Lung microvascular endothelial cell (primary cell): ENCODE results near the gene ATG3. TPM values are rescaled to one million over a fixed set of nuclear protein-coding genes. Genes with fewer than 3 reads are reported as not detected.
A peak's percentile ranks its signal among the peaks of the same experiment; 100 is the strongest.
"Not testable (repeated sequence)": the region's sequence is repeated elsewhere in the genome, so short reads cannot be mapped to it uniquely, and the experiment has no call there.

Experiments used
- DNase-seq, 2 donors: peaks; one replicate each; pipeline versions ENCODE4 v3.0.0 to v3.0.0-alpha.2; 2010; ENCODE audit warnings: low read depth in 2 of 2
- total RNA-seq: library from RNA; depleted of rRNA; stranded (reverse); fragments of >200 nt; gene quantifications from 2 replicates; pipeline ENCODE4 v1.2.1, GENCODE V29; 2014

ATG3 gene
- total RNA-seq, 1 donor from 2014 or later: 66.1 TPM

DNA sequence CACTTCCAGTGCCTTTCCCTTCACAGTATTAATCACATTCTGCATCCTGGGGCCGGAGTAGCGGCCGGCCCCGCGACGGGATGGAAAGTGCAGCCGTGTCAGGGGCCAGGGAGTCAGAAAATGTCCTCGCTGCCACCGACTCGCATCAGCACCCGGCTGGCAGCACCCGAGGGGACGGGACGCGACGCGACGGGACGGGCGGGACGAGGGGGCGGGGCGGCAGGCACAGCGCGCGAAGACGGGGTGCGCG is 353 bp downstream of the ATG3 start:
- DNase-seq: no peak

DNA sequence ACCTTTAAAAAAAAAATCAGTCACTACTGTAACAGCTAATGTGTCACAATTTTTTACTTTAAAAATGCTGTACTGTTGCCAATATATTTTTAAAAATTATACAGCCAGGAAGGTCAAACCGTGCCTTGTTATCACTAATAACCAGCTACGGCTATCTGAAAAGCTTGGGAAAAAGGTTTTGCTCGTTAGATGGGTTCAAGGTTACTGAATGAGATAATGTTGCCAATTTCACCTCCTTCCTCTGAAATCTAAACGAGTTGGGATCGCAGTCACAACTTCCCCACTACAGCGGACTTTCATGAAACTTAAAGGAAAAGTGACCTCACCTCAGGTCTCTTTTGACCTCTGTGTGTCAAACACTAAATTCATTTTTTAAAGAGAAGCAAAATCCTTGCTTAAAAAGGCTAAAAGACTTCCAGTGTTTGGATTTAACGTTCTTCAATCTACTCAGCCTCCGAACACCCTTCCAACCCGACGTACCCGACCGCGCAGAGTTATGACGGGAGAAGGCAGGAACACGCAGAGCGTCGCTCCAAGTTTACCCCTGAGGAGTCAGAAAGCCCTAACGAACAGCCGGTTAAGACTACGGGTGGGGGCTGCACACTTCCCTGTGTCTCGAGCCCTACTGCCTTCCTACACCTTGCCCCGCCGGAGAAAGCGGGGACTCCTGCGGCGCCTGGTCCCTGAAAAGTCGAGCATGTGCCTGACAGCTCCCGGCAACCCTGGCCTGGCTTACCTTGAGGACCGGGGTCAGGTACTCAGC is 860 bp downstream of the ATG3 start:
- peak; percentile 89 to 91 for DNase-seq

DNA sequence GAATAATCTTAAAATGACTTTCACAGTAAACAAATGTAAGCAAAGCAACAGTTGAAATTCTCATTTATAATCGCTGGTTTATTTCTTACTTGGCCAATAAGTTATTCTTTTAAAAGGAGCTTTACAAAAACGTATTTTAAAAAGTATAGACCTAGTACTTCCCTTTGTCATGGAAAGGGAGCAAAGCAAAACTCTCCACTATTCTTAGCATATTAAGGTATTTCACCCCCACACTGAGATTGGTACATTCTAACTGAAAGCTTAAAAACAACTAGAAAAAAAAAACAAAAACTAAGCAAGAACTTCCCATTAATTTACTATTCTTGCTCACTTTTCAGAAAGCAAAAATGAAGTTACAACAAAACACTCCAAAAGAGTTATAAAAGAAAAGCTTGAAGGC is 1.5 kb downstream of the ATG3 start:
- peak; percentile 5 to 23 for DNase-seq

DNA sequence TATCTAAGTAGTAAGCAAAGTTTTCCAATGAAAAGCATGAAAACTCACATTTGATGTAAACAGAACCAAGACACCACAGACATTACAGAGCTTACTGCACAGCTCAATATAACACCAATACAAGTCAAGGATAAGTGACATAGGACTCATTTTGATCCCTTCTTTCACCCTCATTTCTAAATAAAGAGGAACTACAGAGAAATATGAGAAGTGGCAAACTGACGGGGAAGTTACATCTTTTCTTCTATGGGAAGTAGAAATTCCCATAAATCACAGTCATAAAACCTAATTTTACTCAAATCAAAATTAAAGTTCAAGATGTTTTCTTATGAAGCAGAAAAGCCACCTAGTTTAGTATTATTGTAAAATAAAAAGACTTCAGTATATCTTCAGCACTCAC is 3.8 kb downstream of the ATG3 start:
- no peak for DNase-seq

DNA sequence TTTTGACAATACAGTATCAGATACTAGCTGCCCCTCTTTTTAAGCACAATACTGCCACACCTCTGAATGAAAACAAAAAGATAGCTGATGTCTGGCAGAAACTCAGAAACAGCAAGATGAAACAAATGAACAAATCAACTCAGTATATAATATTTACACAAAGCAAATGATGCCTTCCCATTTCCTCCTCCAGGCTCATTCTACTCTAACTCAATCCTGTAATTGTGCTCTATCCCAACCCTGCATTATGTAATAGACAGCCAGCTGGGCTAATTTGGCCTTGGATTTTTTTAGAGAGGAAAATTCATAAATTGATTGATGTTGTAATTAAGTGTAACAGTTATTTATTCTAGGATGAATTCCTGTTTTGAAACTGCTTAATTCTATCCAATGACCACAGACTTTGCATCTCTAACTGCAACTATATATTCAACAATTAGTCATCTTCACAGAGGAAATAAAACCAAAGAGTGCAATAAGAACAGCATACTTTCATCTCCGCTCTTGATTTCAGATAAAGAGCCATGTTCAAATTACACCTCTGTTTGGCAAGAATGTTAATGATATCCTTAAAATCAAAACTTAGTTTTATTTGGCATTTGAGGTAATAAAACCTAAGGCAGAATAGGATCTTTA is 6.1 kb downstream of the ATG3 start:
- DNase-seq: peak; percentile 14 to 38

DNA sequence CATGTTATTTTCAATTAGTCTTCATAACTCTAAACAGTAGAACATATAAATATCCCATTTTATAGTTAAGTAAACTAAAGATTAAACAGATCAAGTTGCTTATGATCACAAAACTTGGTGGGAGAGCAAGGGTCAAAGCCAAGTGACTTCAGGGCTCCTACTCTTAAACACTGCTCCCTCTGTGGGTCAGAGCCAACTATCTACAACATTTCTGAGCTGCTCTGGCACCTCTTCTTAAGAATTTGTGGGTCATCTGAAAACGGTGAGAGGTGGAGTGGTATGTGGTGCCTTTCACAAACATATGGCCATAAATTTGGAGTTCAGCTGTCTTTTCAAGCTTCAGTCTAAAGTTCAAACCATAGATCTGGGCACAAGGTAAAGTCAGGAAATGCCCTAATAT is 10.9 kb downstream of the ATG3 start:
- no peak for DNase-seq

DNA sequence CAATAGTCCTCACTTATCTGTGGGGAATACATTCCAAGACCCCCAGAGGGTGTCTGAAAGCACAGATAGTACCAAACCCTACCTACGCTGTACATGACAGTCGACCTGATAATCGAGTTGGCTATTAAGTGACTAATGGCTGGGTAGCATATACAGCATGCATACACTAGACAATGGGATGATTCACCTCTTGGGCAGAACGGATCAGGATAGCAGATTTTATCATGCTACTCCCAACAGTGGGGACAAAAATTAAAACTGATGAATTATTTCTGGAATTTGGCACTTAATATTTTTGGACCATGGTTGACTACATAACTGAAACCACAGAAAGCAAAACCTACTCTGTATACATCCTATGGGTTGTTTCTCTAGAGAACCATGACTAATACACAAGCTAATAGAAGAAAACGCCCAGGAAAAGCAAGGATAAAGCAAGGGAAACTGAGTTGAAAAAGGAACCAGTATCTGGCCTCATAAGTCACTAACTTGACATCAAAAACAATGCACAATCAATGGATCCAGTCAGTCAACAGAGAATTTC is 15.5 kb downstream of the ATG3 start:
- peak; percentile 61 to 69 for DNase-seq

DNA sequence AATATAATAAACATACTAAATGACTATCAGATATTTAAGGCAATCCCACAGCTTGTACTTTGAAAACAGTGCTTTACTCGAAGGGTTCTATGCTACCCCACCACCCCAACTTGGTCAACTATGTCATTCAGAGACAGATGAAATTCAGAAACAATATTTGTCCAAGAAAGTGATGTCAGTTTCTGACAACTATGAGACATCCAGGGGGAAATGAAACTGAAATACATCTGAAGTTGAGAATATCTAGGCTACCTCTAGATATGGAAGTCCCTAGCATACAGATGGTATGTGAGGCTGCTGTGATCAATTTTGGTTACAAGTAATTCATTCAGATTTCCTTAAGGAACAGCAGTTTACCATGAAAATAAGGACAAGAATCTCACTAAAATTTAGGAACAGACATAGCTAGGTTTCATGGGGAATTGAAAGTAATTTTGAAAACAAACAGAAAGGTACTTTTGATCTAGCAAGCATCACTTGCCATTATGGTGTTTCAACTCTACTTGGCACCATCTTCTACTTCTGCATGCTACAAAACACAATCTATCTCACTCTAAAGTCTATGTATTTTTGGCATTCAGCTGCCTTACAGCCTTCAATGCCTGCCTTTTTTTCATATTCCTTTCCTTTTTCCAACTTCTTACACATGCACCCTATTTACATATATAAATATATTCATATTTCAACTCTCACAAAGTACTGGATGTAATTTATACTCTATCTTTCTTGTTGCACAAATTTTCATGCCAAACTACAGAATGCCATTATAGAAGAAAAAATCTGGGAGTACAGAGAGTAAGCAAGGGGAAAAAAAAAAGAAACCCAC is 21.7 kb downstream of the ATG3 start:
- DNase-seq: no peak

DNA sequence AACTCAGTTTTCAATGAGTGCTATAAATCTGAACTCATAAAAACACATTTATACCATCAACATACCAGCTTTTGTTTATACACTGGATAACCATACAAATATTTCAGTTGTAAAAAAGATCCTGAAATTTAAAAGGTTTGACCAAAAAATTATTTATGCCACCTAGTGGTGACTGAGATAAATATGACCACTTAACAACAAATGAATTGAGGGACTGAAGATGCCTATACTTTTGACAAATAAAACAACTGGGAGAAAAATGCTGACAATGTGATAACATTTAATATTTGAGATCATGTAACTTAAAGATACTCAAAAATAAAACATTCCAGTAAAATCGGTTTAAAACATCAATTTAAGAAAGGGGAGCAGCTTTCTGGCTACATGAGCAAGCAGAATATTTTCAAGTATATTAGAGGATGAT is 30.4 kb downstream of the ATG3 start:
- DNase-seq: peak; percentile 48 to 58

DNA sequence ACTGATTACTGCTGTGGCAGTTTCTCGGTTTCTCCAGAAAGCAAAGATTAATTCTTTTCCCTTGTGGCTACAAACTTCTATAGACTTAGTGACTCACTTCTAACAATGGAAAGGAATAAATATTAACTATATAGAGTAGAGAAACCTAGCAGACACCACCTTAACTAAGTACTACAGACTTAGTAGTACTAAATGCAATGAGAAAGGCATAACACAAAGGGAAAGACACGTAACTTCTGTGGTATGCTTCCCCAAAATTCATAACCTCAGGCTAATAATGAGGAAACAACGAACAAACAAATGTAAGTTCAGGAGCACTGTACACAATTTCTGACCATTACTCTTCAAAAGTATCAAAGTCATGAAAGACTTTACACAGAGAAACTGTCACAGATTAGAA is 31.2 kb downstream of the ATG3 start:
- DNase-seq: no peak

DNA sequence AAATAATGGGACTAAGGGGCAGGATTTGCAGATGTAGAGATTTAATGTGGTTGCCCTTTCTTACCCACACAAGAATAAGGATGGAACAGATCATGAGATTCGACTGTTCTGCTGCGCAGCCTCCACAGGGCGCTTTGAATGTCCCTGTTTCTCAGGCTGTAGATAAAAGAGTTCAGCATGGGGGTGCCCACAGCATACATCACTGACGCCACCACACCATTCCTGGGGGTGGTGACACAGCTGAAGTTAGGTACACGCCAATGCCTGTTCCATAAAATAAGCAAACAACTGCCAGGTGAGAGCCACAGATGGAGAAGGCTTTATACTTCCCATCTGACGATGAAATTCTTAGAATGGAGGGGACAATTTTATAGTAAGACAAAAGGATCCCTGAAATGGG is 37.6 kb downstream of the ATG3 start:
- DNase-seq: not testable (repeated sequence)

DNA sequence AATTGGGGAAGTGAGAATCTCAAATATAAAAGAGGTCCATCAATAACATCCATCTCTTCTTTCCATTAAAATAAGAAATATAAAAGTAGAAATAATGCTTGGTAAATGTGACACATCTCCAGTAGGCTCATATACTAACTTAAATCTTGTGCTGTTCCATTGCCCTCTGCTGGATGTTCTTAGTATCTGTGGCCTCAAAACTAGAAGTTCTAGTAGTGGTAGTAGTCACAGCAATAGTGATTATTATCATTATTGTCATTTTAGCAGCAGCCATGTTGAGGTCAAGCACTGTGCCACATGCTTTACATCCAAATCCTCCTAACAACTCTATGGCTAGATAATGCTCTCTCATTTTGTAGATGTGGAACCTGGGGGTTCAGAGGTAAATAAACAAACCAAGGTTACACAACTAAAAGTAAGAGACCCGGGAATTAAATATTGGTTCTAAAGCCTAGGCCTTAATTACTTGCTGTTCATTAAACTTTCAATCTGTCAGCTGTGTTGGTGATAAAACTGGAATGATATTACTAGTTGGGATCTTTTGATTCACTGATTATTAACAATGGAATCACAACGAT is 42.2 kb downstream of the ATG3 start:
- peak; percentile 76 to 81 for DNase-seq

DNA sequence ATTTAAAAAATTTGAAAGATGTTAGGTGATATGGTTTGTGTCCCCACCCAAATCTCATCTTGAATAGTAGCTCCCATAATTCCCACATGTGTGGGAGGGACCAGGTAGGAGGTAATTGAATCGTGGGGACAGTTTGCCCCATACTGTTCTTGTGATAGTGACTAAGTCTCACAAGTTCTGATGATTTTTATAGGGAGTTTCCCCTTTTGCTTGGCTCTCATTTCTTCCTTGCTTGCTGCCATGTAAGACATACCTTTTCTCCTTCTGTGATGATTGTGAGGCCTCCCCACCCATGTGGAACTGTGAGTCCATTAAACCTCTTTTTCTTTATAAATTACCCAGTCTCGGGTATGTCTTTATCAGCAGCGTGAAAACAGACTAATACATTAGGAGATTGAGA is 42.8 kb downstream of the ATG3 start:
- not testable (repeated sequence) for DNase-seq

DNA sequence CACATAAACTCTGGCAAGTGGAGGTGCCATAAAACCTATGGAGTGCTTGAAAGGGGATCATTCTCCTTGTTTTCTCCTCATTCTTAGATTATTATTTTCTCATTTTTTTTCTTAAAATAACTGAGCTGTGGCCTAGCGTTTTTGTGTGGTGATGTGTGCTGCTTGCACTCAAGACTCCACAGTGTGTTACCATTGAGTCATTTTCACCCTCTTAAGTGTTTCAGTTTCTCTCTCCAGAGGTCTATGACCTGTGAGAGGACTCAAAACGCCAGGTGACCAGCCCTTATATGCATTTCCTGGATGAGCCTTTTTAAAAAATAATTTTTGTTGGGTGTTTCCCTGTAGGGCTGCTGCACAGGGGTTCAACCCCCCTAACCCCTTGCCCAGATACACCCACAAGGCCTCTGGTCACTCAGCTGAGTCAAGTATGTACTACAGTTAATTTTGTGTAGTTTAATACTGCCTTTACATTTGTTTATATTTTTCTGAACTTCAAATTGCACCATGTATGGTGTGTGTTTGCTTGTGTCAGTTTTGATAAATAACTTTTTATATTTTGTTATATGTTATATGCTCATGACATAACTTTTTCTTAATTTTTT is 47.1 kb downstream of the ATG3 start:
- no peak for DNase-seq

DNA sequence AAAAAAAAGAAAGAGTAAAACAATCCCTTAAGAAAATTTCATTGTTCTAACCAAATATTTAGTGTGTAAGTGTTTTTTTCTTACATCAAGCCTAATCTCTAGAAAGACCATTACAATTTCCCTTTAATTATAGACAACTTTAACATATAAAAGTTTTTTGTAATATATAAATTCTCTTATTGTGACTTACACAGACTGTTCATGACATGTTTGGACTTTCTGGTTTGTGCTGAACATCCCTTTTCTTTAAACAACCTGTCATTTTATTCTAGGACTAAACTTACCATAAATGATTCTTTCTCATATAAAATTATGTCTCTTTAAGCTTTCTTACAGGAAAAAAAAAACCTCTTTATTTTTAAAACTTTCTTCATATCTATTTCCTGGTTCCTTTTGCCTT is 49.4 kb downstream of the ATG3 start:
- no peak for DNase-seq

DNA sequence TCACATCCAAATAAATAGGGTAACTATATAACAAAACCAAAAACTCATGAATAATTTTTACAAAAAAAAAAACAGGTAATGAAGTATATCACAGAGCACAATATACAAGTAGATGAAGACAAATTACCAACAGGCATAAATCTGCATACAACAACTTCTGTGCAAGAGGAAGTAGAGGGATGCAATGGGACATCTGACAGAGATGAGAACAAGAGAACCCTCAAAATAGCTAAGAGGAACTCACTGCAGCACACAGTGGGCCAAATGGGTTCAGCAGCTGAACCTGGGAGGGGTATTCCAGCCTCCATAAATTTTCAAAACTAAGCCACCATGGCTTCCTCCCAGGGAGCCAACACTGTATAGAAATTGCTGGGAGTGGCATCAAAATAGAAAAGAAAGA is 52.9 kb downstream of the ATG3 start:
- no peak for DNase-seq

DNA sequence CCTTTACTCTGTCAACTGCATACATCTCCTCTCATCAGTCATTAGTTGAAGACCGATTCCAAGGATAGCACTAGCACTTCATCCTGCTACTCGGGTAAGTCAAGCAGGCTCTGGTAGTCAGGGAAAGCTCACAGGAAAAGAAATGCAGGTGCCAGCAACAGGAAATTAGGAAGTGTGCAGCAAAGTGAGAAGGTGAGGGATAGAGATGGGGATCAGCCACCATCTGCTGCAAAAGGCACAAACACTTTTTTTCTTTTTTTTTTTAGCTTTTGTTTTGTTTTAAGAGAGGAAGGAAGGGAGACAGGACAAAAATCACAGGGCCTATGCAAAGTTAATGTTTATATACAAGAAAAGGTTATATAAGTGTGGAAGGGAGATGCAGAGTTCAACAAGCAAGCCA is 53.5 kb downstream of the ATG3 start:
- peak; percentile 1 to 31 for DNase-seq

DNA sequence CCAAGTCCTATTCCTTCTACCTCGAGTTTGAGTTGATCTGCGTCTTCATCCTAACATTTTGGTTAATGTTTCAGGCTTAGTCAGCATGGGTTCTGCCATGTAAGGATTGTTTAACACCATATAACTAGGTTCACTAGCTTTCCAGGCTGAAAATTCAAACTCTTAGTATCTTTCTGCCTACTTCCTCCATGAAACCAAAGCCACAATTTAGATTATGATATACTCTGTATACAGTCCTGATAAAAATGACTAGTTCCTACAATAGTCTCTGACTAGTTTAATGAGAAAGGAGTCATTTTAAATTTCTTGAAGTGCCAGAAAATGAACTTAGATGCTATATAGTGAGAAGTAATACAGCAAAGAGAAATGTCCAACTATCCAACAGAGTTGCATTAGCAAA is 55.9 kb downstream of the ATG3 start:
- DNase-seq: no peak

DNA sequence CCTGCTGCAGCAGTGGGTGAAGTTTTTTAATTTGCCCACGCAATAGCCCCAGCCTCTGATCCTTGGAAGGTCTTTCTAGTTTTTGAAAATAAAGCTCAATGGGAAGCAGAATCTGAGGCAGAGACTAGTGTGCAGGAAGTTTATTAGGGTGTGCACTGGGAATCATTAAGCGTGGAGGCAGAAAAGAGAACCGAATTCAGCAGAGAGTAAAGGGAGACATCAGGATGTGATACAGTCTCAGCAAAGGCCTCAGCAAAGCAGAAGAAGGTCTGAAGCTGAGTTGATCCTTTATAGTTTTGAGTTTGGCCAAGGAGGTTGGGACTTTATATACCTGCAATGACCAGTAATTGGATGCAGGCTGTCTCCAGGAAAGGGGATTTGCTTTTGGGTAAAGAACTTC is 57.6 kb downstream of the ATG3 start:
- no peak for DNase-seq

DNA sequence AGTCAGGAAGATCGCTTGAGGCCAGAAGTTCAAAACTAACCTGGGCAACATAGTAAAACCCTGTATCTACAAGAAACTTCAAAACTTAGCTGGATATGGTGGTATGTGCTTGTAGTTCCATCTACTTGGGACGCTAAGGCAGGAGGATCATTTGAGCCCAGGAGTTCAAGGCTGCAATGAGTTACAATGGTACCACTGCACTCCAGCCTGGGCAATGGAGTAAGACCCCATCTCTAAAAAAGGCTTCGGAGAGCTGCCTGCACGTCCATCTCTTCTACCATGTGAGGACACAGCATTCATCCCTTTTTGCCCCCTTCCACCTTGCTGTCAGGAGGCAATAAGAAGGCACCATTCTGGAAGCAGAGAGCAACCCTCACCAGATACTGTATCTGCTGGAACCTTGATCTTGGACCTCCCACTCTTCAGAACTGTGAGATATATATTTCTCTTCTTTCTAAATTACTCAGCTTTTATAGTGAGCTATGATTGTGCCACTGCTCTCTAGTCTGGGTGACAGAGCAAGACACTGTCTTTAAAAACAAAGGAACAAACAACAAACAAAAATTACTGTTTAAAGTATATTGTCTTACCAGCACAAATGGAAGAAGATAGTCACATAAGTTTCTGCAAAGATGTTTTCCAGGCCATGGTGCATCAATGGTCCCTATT is 58.3 kb downstream of the ATG3 start:
- no peak for DNase-seq

DNA sequence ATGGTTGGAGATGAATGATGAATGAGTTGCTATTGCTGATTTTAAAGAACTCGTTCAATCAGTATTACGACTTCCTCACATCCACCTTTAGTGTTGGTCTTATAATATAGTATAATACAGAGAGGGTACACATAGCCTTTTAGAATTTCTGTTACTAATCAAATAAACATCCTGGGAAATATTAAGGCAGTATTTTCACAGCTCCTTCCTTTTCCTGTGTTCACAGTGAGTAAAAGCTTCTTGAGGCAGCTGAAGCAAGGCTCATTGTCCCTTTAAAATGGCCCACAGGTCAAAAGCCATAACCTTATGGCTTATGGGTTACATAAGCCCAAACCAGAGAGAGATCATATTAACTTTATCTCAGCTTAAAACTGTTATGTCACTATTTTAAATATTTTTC is 61.1 kb downstream of the ATG3 start:
- peak; percentile 2 to 16 for DNase-seq
